Activated T-cell treated with anti-CD3 and anti-CD28 coated beads for 24 hours (primary cell): ENCODE data around the gene GPC3.
"Not testable (repeated sequence)": the region's sequence is repeated elsewhere in the genome, so short reads cannot be mapped to it uniquely, and the experiment has no call there.

Experiments used
- DNase-seq: peaks from one replicate; pipeline ENCODE4 v3.0.0-alpha.2; 2020; ENCODE audit warnings: low read depth

Gene GPC3

GRCh38 chrX:133995759-133996158, 10.4 kb upstream of the GPC3 start:
- no peak for DNase-seq

GRCh38 chrX:133994576-133994975, 9.2 kb upstream of the GPC3 start:
- no peak for DNase-seq

- DNase-seq: no peak
Measured at GRCh38 chrX:133992882-133993281, 7.5 kb upstream of the GPC3 start.

GRCh38 chrX:133991814-133992213, 6.4 kb upstream of the GPC3 start:
- no peak for DNase-seq

GRCh38 chrX:133991057-133991456, 5.7 kb upstream of the GPC3 start:
- DNase-seq: not testable (repeated sequence)

- DNase-seq: no peak
Measured at GRCh38 chrX:133989993-133990392, 4.6 kb upstream of the GPC3 start.

GRCh38 chrX:133989490-133989889, 4.1 kb upstream of the GPC3 start:
- DNase-seq: no peak

GRCh38 chrX:133988010-133988409, 2.6 kb upstream of the GPC3 start:
- DNase-seq: no peak

- DNase-seq: no peak
Measured at GRCh38 chrX:133987188-133987587, 1.8 kb upstream of the GPC3 start.

GRCh38 chrX:133985967-133986683, 731 bp upstream of the GPC3 start:
- DNase-seq: no peak

GRCh38 chrX:133984857-133985163, 584 bp downstream of the GPC3 start:
- DNase-seq: no peak

GRCh38 chrX:133983974-133984845, 1.2 kb downstream of the GPC3 start:
- DNase-seq: no peak

- DNase-seq: no peak
Measured at GRCh38 chrX:133983256-133983973, 2.0 kb downstream of the GPC3 start.

- DNase-seq: no peak
Measured at GRCh38 chrX:133981924-133982323, 3.5 kb downstream of the GPC3 start.

- no peak for DNase-seq
Measured at GRCh38 chrX:133980832-133981588, 4.4 kb downstream of the GPC3 start.

- no peak for DNase-seq
Measured at GRCh38 chrX:133980406-133980805, 5.0 kb downstream of the GPC3 start.

GRCh38 chrX:133979641-133980230, 5.7 kb downstream of the GPC3 start:
- DNase-seq: no peak

- no peak for DNase-seq
Measured at GRCh38 chrX:133973704-133974103, 11.7 kb downstream of the GPC3 start.

GRCh38 chrX:133972916-133973315, 12.5 kb downstream of the GPC3 start:
- no peak for DNase-seq

- DNase-seq: no peak
Measured at GRCh38 chrX:133971586-133971985, 13.8 kb downstream of the GPC3 start.

- DNase-seq: no peak
Measured at GRCh38 chrX:133970076-133970475, 15.3 kb downstream of the GPC3 start.

GRCh38 chrX:133969191-133969590, 16.2 kb downstream of the GPC3 start:
- no peak for DNase-seq
